Measurements from ENCODE around the gene APOA5.

The APOA5 gene

DNA sequence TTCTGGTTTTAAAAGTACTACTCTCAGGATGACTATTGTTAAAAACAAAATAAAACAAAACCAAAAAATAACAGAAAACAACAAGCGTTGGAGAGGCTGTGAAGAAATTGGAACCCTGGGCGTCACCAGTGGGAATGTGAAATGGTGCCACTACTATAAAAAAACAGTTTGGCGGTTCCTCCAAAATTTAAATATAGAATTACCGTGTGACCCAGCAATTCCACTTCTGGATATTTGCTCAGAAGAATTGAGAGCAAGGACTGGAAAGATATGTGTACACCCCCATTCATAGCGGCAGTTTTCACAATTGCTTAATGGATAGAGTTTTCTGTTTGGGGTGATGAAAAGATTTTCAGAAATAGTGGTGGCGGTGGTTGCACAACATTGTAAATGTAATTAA lies 22.8 kb upstream of the APOA5 start:
- FAIRE-seq (no peak), DNase-seq (ENCODE audit: insufficient read length, low spot score) (no peak)
- TF ChIP-seq, protein P1, sequence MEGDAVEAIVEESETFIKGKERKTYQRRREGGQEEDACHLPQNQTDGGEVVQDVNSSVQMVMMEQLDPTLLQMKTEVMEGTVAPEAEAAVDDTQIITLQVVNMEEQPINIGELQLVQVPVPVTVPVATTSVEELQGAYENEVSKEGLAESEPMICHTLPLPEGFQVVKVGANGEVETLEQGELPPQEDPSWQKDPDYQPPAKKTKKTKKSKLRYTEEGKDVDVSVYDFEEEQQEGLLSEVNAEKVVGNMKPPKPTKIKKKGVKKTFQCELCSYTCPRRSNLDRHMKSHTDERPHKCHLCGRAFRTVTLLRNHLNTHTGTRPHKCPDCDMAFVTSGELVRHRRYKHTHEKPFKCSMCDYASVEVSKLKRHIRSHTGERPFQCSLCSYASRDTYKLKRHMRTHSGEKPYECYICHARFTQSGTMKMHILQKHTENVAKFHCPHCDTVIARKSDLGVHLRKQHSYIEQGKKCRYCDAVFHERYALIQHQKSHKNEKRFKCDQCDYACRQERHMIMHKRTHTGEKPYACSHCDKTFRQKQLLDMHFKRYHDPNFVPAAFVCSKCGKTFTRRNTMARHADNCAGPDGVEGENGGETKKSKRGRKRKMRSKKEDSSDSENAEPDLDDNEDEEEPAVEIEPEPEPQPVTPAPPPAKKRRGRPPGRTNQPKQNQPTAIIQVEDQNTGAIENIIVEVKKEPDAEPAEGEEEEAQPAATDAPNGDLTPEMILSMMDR (IDR thresholded peaks at IDR 0.05; ENCODE audit: insufficient read depth, missing control alignments), result no peak

DNA sequence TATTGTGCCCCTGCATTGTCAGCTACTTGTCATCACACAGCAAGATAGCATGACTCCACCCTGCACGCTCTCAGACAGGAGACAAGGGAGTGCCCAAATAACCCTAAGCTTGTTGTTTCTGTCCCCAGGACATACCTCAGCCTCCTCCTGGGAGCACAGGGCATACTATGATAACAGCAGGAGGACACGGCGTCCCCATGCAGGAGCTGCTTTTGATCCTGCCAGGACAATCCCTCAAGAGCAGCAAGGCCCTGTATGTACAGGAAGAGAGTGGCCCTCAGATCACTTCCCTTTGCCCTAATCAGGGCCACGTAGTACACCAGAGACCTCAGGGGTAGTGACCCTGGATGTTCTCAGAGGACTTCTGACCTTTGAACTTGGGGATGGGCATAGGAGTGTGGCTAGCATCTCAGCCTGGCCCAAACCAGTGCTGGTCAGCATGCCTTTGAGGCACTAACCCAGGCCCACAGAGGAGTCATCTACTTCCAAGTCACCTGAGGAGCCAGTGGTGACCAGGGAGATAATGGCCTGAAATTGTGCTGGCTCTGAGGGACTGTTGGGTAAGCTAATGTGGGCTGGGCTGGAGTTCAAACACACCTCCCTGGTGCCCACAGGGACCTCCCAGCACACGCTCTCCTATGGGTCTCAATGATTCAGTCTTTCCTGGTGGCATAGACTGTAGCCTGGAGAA lies 22.2 kb upstream of the APOA5 start:
- no peak for FAIRE-seq
- no peak for DNase-seq (ENCODE audit: insufficient read length, low spot score)
- TF ChIP-seq, protein P1 (IDR thresholded peaks at IDR 0.05; ENCODE audit: insufficient read depth, missing control alignments), result no peak

DNA sequence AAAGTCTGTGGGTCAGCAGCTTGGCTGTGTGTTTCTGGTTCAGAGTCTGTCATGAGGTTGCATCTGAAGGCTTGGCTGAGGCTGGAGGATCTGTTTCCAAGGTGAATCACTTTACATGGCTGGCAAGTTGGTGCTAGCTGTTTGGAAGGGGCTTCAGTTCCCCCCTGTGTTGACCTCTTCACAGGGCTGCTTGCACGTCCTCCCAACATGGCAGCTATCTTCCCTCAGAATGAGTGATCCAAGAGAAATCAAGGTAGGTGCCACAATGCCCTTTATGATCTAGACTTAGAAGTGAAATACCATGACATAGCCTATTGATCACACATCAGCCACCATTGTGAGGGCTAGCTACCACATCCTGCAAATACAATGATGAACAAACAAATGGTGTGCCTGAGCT lies 21.5 kb upstream of the APOA5 start:
- TF ChIP-seq, protein P1 (IDR thresholded peaks at IDR 0.05; ENCODE audit: insufficient read depth, missing control alignments), result no peak
- no peak for FAIRE-seq

DNA sequence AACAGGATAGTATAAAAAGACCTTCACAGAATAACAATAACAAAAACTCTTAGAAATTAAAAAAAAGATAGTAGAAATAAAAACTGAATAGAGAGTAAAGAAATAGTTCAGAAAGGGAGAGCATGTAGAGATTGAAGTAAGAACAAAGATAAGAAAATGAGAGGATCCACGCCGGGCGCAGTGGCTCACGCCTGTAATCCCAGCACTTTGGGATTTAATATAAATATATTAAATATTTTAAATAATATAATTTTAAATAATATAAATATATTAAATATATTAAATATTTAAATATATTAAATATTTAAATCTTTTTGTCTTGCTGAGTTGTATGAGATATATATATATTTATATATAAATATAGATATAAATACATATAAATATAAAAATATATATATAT lies 20.4 kb upstream of the APOA5 start:
- FAIRE-seq (no peak), DNase-seq (ENCODE audit: insufficient read length, low spot score) (no peak)
- TF ChIP-seq, protein P1 (IDR thresholded peaks at IDR 0.05; ENCODE audit: insufficient read depth, missing control alignments), result no peak

More for the DNA sequence above, 21.5 kb upstream of the APOA5 start:
- no peak for DNase-seq (ENCODE audit: insufficient read length, low spot score)

DNA sequence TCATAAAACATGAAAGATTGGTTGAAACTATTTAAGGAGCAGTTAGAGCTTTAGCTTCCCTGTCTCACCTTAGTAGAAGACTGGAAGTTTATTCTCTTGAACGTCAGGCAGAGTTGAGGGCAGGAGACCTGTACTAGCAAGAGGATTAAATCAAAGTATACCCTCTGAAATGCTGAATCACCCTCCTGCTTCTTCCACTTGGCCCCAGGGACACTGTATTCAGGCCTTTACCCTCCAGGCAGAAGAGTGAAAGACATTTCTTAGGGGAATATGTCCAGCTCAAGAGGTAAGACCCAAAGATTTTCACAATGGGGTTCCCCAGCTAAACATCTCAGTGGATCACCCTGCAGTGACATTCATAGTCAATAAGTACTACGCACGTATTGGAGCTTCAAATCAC lies 19.5 kb upstream of the APOA5 start:
- TF ChIP-seq, protein P1 (IDR thresholded peaks at IDR 0.05; ENCODE audit: insufficient read depth, missing control alignments), result no peak
- DNase-seq (ENCODE audit: insufficient read length, low spot score) (no peak), FAIRE-seq (no peak)

DNA sequence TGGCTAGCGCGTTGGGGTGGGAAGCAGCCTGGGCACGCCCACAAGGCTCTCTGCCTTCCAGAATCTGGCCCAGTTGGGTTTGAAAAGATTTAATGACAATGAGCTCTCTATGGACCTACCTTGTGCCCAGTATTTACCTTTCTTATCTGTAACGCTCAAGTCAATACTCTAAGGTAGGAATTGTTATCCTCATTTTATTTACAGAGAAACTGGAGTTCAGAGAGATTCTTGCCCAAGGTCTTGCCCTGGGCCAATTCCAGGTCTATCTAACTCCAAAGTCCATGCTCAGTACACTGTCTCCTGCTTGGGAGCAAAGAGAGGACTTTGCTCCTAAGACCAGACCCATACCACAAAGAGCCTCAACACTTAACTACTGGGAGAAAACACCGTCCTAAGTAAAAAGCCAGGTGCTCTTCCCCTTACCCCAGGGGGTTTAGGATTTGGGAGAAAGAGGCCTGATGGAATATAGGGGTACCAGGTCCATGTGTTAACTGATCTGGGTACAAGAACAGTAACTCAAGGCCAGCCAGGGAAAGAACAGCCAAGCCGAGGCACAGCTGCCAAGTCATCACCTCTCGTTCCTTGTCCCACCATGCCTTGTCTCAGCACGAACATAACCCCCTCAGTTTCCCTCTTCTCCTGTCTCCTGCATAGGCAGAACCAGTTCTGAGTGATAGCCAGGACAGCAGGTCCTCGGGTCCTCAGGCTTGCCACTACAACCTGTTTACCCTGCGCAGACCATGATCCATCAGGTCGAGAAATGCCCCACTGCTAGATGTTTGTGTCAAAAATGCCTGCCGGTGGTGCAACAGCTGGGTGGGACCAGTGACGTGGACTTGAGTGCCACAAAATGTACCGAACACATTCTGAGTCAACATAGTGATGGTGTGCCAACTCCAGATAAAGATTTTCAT lies 16.8 kb upstream of the APOA5 start:
- FAIRE-seq (no peak), DNase-seq (ENCODE audit: insufficient read length, low spot score) (no peak)
- TF ChIP-seq, protein P1 (IDR thresholded peaks at IDR 0.05; ENCODE audit: insufficient read depth, missing control alignments), result no peak
